ENCODE data around the gene MACIR.

- TF ChIP-seq ZNF530 (CRISPR knock-in tag; IDR thresholded peaks at IDR 0.05; ENCODE audit: low read depth) (no peak), FOXP1 (IDR thresholded peaks at IDR 0.05) (no peak), FOXP1 (CRISPR knock-in tag; IDR thresholded peaks at IDR 0.05) (no peak), KAT8 (CRISPR knock-in tag; IDR thresholded peaks at IDR 0.05) (no peak), SIN3A (IDR thresholded peaks at IDR 0.05; ENCODE audit: borderline replicate concordance, low read depth, low read length) (no peak), CREBL2 (CRISPR knock-in tag; IDR thresholded peaks at IDR 0.05; ENCODE audit: borderline replicate concordance) (no peak)
These were observed 13.8 kb downstream of the MACIR start for GRCh38 chr5:103272377-103272776.

Data from HepG2 (cell line).